ENCODE measurements around the gene CD40.

CD40 gene

GRCh38 chr20:46152824-46153586 is 34.9 kb downstream of the CD40 start:
- no peak for TF ChIP-seq MYC (IDR thresholded peaks at IDR 0.05; ENCODE audit: low read depth, low read length)
- no peak for TF ChIP-seq POLR2A (IDR thresholded peaks at IDR 0.05; ENCODE audit: extremely low read depth, insufficient read length)
- TF ChIP-seq, protein P1, sequence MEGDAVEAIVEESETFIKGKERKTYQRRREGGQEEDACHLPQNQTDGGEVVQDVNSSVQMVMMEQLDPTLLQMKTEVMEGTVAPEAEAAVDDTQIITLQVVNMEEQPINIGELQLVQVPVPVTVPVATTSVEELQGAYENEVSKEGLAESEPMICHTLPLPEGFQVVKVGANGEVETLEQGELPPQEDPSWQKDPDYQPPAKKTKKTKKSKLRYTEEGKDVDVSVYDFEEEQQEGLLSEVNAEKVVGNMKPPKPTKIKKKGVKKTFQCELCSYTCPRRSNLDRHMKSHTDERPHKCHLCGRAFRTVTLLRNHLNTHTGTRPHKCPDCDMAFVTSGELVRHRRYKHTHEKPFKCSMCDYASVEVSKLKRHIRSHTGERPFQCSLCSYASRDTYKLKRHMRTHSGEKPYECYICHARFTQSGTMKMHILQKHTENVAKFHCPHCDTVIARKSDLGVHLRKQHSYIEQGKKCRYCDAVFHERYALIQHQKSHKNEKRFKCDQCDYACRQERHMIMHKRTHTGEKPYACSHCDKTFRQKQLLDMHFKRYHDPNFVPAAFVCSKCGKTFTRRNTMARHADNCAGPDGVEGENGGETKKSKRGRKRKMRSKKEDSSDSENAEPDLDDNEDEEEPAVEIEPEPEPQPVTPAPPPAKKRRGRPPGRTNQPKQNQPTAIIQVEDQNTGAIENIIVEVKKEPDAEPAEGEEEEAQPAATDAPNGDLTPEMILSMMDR (IDR thresholded peaks at IDR 0.05; ENCODE audit: low read depth, low read length) = no peak
- TF ChIP-seq MAX (IDR thresholded peaks at IDR 0.05; ENCODE audit: low read depth, low read length) = no peak
- DNase-seq (ENCODE audit: low read depth) = no peak
- no peak overlapping the region for H3K4me3 ChIP-seq (ENCODE audit: low read depth, low read length)

- no peak for DNase-seq (ENCODE audit: low read depth)
- TF ChIP-seq POLR2A (IDR thresholded peaks at IDR 0.05; ENCODE audit: extremely low read depth, insufficient read length) (no peak), MAX (IDR thresholded peaks at IDR 0.05; ENCODE audit: low read depth, low read length) (no peak), MYC (IDR thresholded peaks at IDR 0.05; ENCODE audit: low read depth, low read length) (no peak)
- TF ChIP-seq, protein P1 (IDR thresholded peaks at IDR 0.05; ENCODE audit: low read depth, low read length) = no peak
- no peak overlapping the region for H3K4me3 ChIP-seq (ENCODE audit: low read depth, low read length)
Measured at GRCh38 chr20:46154305-46154704, 36.2 kb downstream of the CD40 start.

DNA sequence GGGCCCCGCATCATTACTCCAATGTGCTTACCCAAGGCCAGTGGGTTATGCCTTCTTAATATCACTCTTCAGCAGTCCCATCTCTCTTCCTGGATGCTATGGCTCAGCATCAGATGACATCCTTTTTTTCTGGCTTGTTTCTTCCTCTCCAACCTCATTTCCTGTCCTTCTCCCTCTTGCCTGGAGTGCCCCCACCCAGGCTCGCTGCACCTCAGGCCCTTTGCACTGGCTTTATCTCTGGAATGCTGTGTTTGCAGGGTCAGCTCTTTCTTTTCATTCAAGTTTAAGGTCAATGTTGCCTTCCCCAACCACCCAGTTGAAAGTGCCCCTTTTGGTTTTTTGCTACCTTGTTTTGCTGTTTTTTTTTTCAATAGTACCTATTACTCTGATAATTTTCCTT is 36.7 kb downstream of the CD40 start:
- no peak for DNase-seq (ENCODE audit: low read depth)
- no peak overlapping the region for H3K4me3 ChIP-seq (ENCODE audit: low read depth, low read length)
- no peak for TF ChIP-seq MYC (IDR thresholded peaks at IDR 0.05; ENCODE audit: low read depth, low read length)
- no peak for TF ChIP-seq MAX (IDR thresholded peaks at IDR 0.05; ENCODE audit: low read depth, low read length)
- TF ChIP-seq POLR2A (IDR thresholded peaks at IDR 0.05; ENCODE audit: extremely low read depth, insufficient read length) = no peak
- TF ChIP-seq, protein P1 (IDR thresholded peaks at IDR 0.05; ENCODE audit: low read depth, low read length) = no peak

DNA sequence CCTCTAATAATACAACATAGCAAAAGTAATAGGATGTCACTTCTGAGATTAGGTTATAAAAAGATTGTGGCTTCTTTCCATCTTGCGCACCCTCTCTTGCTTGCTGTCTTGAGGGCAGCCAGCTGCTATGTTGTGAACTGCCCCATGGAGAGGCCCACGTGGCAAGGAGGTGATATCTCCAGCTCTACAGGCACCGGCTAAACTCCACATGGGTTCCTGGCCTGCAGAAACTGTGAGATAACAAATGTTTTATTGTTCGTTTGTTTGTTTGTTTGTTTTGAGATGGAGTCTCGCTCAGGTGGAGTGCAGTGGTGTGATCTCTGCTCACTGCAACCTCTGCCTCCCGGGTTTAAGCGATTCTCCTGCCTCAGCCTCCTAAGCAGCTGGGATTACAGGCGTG is 38.0 kb downstream of the CD40 start:
- no peak overlapping the region for H3K4me3 ChIP-seq (ENCODE audit: low read depth, low read length)
- TF ChIP-seq, protein P1 (IDR thresholded peaks at IDR 0.05; ENCODE audit: low read depth, low read length) = no peak
- TF ChIP-seq POLR2A (IDR thresholded peaks at IDR 0.05; ENCODE audit: extremely low read depth, insufficient read length) (no peak), MYC (IDR thresholded peaks at IDR 0.05; ENCODE audit: low read depth, low read length) (no peak), MAX (IDR thresholded peaks at IDR 0.05; ENCODE audit: low read depth, low read length) (no peak)
- no peak for DNase-seq (ENCODE audit: low read depth)

GRCh38 chr20:46157076-46157592 is 39.0 kb downstream of the CD40 start:
- DNase-seq (ENCODE audit: low read depth) = no peak
- TF ChIP-seq, protein P1 (IDR thresholded peaks at IDR 0.05; ENCODE audit: low read depth, low read length) = no peak
- TF ChIP-seq MAX (IDR thresholded peaks at IDR 0.05; ENCODE audit: low read depth, low read length) (no peak), POLR2A (IDR thresholded peaks at IDR 0.05; ENCODE audit: extremely low read depth, insufficient read length) (no peak), MYC (IDR thresholded peaks at IDR 0.05; ENCODE audit: low read depth, low read length) (no peak)
- no peak overlapping the region for H3K4me3 ChIP-seq (ENCODE audit: low read depth, low read length)

Measured in NB4 (cell line).